ENCODE data around the gene SMAGP. TPM values are rescaled to one million over a fixed set of nuclear protein-coding genes. Genes with fewer than 3 reads are reported as not detected.

Gene SMAGP
- total RNA-seq, 1 experiment from 2014 or later: 12.4 TPM

DNA sequence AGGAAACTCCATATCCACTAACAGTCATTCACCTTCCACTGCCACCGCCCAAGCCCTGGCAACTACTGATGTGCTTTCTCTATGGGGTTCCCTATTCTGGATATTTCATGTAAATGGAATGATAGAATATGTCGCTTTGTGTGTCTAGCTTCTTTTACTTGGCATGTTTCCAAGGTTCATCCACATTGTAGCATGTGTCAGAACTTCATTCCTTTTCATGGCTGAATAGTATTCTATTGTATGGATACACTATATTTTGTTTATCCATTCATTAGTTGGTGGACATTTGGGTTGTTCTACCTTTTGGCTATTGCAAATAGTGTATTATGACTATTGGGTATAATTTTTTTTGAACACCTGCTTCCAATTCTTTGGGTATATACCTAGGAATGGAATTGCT is 61.0 kb downstream of the SMAGP start:
- H3K27ac Mint-ChIP-seq: no peak overlapping the region
- H4K8ac ChIP-seq (replicated peaks; ENCODE audit: insufficient read length, low read depth, low read length): no peak overlapping the region
- WGBS (ENCODE audit: extremely low coverage, insufficient read length, low lambda C conversion rate): no CpG with 5 or more reads among the region's 2 CpGs

More for the DNA sequence above, 61.0 kb downstream of the SMAGP start:
- H2BK20ac ChIP-seq (ENCODE audit: low read depth, low read length, poor library complexity, severe bottlenecking): no peak overlapping the region
- H3K4me3 Mint-ChIP-seq: no peak overlapping the region
- no peak overlapping the region for H2BK5ac ChIP-seq (ENCODE audit: insufficient read length, low read length)
- DNase-seq: no peak
- H3K79me2 ChIP-seq (ENCODE audit: insufficient read depth, low read length): no peaks in the 10 kb centered on the region
- H3K9ac ChIP-seq (ENCODE audit: extremely low read depth, insufficient read length, low read length): no peak overlapping the region
- H3K18ac ChIP-seq (ENCODE audit: insufficient read length, low read depth, low read length): no peak overlapping the region
- no peak overlapping the region for H3K56ac ChIP-seq (ENCODE audit: insufficient read length, low read depth, low read length)
- H3T11ph ChIP-seq (ENCODE audit: low read length): no peak overlapping the region
- H4K5ac ChIP-seq (ENCODE audit: insufficient read length, low read depth, low read length): no peak overlapping the region
- no peaks in the 10 kb centered on the region for H3K27me3 Mint-ChIP-seq (ENCODE audit: low read depth)
- no peak overlapping the region for H2BK12ac ChIP-seq (ENCODE audit: insufficient read length, low read depth, low read length)
- H3K4me1 ChIP-seq (ENCODE audit: insufficient read depth, low read length): no peaks in the 10 kb centered on the region
- no peaks in the 10 kb centered on the region for H3K27me3 ChIP-seq (ENCODE audit: insufficient read depth, low read length)
- H3K14ac ChIP-seq (ENCODE audit: insufficient read depth, low read length): no peak overlapping the region
- no peak overlapping the region for H3K4ac ChIP-seq (ENCODE audit: low read depth, low read length)
- H2BK15ac ChIP-seq (ENCODE audit: low read depth, low read length): no peak overlapping the region
- no peak overlapping the region for H2AFZ ChIP-seq (ENCODE audit: low read length)
- no peak overlapping the region for H3K27ac ChIP-seq (ENCODE audit: insufficient read length, low read depth, low read length)
- H3K9me3 ChIP-seq (ENCODE audit: control insufficient read depth, low read depth, low read length): no peaks in the 10 kb centered on the region
- H3K4me1 Mint-ChIP-seq: no peaks in the 10 kb centered on the region
- H3K23ac ChIP-seq (ENCODE audit: insufficient read length, low read depth, low read length): no peak overlapping the region
- no peaks in the 10 kb centered on the region for H4K20me1 ChIP-seq (ENCODE audit: control insufficient read depth, insufficient read depth, insufficient read length)
- no peak overlapping the region for H4K91ac ChIP-seq (ENCODE audit: insufficient read length, low read depth, low read length)
- no peak overlapping the region for H2BK120ac ChIP-seq (ENCODE audit: low read depth, low read length, poor library complexity, severe bottlenecking)
- H2AK5ac ChIP-seq (ENCODE audit: insufficient read length, low read length): no peak overlapping the region
- H3K36me3 Mint-ChIP-seq (ENCODE audit: insufficient read depth in 1 of 3, low read depth in 3 of 3): peaks cover 0 to 15% (median 5%) of the 10 kb centered on the region in 3 experiments; a peak in 6 of 7 replicates
- H3K9me3 Mint-ChIP-seq: no peaks in the 10 kb centered on the region
- TF ChIP-seq, protein P1, sequence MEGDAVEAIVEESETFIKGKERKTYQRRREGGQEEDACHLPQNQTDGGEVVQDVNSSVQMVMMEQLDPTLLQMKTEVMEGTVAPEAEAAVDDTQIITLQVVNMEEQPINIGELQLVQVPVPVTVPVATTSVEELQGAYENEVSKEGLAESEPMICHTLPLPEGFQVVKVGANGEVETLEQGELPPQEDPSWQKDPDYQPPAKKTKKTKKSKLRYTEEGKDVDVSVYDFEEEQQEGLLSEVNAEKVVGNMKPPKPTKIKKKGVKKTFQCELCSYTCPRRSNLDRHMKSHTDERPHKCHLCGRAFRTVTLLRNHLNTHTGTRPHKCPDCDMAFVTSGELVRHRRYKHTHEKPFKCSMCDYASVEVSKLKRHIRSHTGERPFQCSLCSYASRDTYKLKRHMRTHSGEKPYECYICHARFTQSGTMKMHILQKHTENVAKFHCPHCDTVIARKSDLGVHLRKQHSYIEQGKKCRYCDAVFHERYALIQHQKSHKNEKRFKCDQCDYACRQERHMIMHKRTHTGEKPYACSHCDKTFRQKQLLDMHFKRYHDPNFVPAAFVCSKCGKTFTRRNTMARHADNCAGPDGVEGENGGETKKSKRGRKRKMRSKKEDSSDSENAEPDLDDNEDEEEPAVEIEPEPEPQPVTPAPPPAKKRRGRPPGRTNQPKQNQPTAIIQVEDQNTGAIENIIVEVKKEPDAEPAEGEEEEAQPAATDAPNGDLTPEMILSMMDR (conservative IDR thresholded peaks at IDR 0.05): no peak
- H3K4me2 ChIP-seq (ENCODE audit: insufficient read depth, insufficient read length, low read length): no peak overlapping the region
- no peaks in the 10 kb centered on the region for H3K23me2 ChIP-seq (ENCODE audit: insufficient read length, low read depth, low read length, poor library complexity, severe bottlenecking)
- no peaks in the 10 kb centered on the region for H3K79me1 ChIP-seq (ENCODE audit: insufficient read depth, low read depth, low read length, poor library complexity, severe bottlenecking)

All from H9 (cell line).